ENCODE results near the gene PNLIPRP1. TPM values are rescaled to one million over a fixed set of nuclear protein-coding genes. Genes with fewer than 3 reads are reported as not detected.

The PNLIPRP1 gene
- total and polyA plus RNA-seq, 2 experiments from 2014 or later = 0.39 TPM; not detected in 1

GRCh38 chr10:116566932-116567331 lies 23.8 kb upstream of the PNLIPRP1 start:
- Histone ChIP-seq H2AFZ (no peak overlapping the region), H3K4me1 (ENCODE audit: insufficient read depth) (no peaks in the 10 kb centered on the region), H3K27ac (no peak overlapping the region), H3K4me2 (no peak overlapping the region), H3K79me2 (no peaks in the 10 kb centered on the region), H4K20me1 (ENCODE audit: insufficient read depth, poor library complexity, severe bottlenecking) (no peaks in the 10 kb centered on the region), H3K9me2 (replicated peaks; ENCODE audit: insufficient read depth) (no peaks in the 10 kb centered on the region), H3K4me3 (no peak overlapping the region), H3K9me3 (ENCODE audit: low read depth) (no peaks in the 10 kb centered on the region), H3K36me3 (replicated peaks; ENCODE audit: insufficient read depth, low read depth) (no peaks in the 10 kb centered on the region), H3K27me3 (peaks cover 6% of the 10 kb centered on the region)
- no peak for TF ChIP-seq EZH2phosphoT487 (IDR thresholded peaks at IDR 0.05; ENCODE audit: low read depth, severe bottlenecking, unreplicated experiment)
- TF ChIP-seq EZH2 (IDR thresholded peaks at IDR 0.05; ENCODE audit: borderline replicate concordance) = no peak
- TF ChIP-seq, protein P1, sequence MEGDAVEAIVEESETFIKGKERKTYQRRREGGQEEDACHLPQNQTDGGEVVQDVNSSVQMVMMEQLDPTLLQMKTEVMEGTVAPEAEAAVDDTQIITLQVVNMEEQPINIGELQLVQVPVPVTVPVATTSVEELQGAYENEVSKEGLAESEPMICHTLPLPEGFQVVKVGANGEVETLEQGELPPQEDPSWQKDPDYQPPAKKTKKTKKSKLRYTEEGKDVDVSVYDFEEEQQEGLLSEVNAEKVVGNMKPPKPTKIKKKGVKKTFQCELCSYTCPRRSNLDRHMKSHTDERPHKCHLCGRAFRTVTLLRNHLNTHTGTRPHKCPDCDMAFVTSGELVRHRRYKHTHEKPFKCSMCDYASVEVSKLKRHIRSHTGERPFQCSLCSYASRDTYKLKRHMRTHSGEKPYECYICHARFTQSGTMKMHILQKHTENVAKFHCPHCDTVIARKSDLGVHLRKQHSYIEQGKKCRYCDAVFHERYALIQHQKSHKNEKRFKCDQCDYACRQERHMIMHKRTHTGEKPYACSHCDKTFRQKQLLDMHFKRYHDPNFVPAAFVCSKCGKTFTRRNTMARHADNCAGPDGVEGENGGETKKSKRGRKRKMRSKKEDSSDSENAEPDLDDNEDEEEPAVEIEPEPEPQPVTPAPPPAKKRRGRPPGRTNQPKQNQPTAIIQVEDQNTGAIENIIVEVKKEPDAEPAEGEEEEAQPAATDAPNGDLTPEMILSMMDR (IDR thresholded peaks at IDR 0.05; ENCODE audit: poor library complexity) = no peak
- no peak for DNase-seq (ENCODE audit: low spot score)

GRCh38 chr10:116567335-116567734 lies 23.4 kb upstream of the PNLIPRP1 start:
- Histone ChIP-seq H3K27ac (no peak overlapping the region), H3K4me3 (no peak overlapping the region), H3K4me2 (no peak overlapping the region), H2AFZ (no peak overlapping the region), H3K27me3 (peaks cover 6% of the 10 kb centered on the region), H3K4me1 (ENCODE audit: insufficient read depth) (no peaks in the 10 kb centered on the region), H3K9me2 (replicated peaks; ENCODE audit: insufficient read depth) (no peaks in the 10 kb centered on the region), H4K20me1 (ENCODE audit: insufficient read depth, poor library complexity, severe bottlenecking) (no peaks in the 10 kb centered on the region), H3K9me3 (ENCODE audit: low read depth) (no peaks in the 10 kb centered on the region), H3K36me3 (replicated peaks; ENCODE audit: insufficient read depth, low read depth) (no peaks in the 10 kb centered on the region), H3K79me2 (no peaks in the 10 kb centered on the region)
- no peak for DNase-seq (ENCODE audit: low spot score)
- TF ChIP-seq, protein P1 (IDR thresholded peaks at IDR 0.05; ENCODE audit: poor library complexity) = no peak
- TF ChIP-seq EZH2phosphoT487 (IDR thresholded peaks at IDR 0.05; ENCODE audit: low read depth, severe bottlenecking, unreplicated experiment) (no peak), EZH2 (IDR thresholded peaks at IDR 0.05; ENCODE audit: borderline replicate concordance) (no peak)
- 80% methylated on average over 3 of the region's 3 CpGs for WGBS (ENCODE audit: low lambda C conversion rate, missing lambda C conversion rate)

DNA sequence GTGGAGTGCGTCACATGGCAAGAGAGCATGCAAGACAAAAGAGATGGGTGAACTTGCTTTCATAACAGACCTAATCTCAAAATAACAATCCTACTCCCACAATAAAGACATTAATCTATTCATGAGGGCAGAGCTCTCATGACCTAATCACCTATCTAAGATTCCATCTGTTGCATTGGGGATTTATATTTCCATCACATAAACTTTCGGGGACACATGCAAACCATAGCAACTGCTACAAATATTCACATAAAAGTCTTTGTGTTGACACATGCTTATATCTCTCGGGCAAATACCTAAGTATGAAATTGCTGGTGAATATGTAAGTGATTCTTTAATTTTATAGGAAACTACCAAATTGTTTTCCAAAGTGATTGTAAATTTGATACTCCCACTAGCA lies 16.0 kb upstream of the PNLIPRP1 start:
- no peak overlapping the region for H2AFZ ChIP-seq
- no peaks in the 10 kb centered on the region for H3K4me1 ChIP-seq (ENCODE audit: insufficient read depth)
- H3K36me3 ChIP-seq (replicated peaks; ENCODE audit: insufficient read depth, low read depth) = no peaks in the 10 kb centered on the region
- no peak overlapping the region for H3K4me3 ChIP-seq
- no peak for DNase-seq (ENCODE audit: low spot score)
- no peaks in the 10 kb centered on the region for H3K9me2 ChIP-seq (replicated peaks; ENCODE audit: insufficient read depth)
- TF ChIP-seq EZH2phosphoT487 (IDR thresholded peaks at IDR 0.05; ENCODE audit: low read depth, severe bottlenecking, unreplicated experiment) (no peak), EZH2 (IDR thresholded peaks at IDR 0.05; ENCODE audit: borderline replicate concordance) (no peak)
- TF ChIP-seq, protein P1 (IDR thresholded peaks at IDR 0.05; ENCODE audit: poor library complexity) = no peak
- H3K27me3 ChIP-seq = no peaks in the 10 kb centered on the region
- H3K4me2 ChIP-seq = no peak overlapping the region
- H3K9me3 ChIP-seq (ENCODE audit: low read depth) = no peaks in the 10 kb centered on the region
- no peak overlapping the region for H3K27ac ChIP-seq
- 71% methylated on average over 3 of the region's 3 CpGs for WGBS (ENCODE audit: low lambda C conversion rate, missing lambda C conversion rate)
- no peaks in the 10 kb centered on the region for H3K79me2 ChIP-seq
- no peaks in the 10 kb centered on the region for H4K20me1 ChIP-seq (ENCODE audit: insufficient read depth, poor library complexity, severe bottlenecking)

All from hepatocyte (in vitro differentiated cells).